NOMO-1 treated with DMSO at 0.1 percent for 48 hours (cell line): Measurements from ENCODE around the gene SBSN.
A peak's percentile ranks its signal among the peaks of the same experiment; 100 is the strongest.

Experiments
- DNase-seq: peaks from one replicate; lab custom pipeline; 2025; ENCODE audit not compliant: unreplicated experiment; lab: John Stamatoyannopoulos, UW

The SBSN gene

GRCh38 chr19:35555301-35556005 is 27.3 kb upstream of the SBSN start:
- no peak for DNase-seq

- DNase-seq, result no peak
Observed at GRCh38 chr19:35554076-35554475, 26.0 kb upstream of the SBSN start.

DNA sequence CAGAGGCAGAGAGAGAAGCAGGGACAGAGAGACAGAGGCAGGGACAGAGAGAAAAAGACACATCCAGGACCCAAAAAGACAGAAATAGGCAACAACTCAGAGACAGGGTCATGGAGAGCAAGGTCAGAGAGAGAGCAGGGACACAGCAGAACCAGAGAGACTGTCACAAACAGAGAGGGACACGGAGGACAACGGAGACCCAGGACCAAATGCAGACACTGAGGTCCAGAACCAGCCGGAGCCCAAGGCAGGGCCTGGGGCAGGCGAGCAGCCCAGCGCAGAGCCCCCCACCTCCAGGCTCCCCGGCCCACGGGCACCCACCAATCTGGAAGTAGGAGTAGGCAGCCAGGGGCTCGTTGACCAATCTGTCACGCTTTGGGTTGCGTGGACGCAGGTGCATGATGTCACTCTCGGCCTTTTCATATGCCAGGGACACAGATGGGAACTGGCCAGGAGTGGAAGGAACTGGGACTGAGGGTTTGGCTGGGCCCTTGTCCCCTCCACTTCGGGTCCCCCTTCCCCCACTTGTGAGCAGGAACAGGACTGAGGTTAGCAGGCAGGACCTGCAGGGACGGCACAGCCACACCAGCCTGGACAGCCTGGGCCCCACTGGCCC is 25.4 kb upstream of the SBSN start:
- no peak for DNase-seq

GRCh38 chr19:35552534-35553384 is 24.6 kb upstream of the SBSN start:
- no peak for DNase-seq

GRCh38 chr19:35551091-35551810 is 23.1 kb upstream of the SBSN start:
- no peak for DNase-seq

GRCh38 chr19:35549879-35550523 is 21.9 kb upstream of the SBSN start:
- no peak for DNase-seq

DNA sequence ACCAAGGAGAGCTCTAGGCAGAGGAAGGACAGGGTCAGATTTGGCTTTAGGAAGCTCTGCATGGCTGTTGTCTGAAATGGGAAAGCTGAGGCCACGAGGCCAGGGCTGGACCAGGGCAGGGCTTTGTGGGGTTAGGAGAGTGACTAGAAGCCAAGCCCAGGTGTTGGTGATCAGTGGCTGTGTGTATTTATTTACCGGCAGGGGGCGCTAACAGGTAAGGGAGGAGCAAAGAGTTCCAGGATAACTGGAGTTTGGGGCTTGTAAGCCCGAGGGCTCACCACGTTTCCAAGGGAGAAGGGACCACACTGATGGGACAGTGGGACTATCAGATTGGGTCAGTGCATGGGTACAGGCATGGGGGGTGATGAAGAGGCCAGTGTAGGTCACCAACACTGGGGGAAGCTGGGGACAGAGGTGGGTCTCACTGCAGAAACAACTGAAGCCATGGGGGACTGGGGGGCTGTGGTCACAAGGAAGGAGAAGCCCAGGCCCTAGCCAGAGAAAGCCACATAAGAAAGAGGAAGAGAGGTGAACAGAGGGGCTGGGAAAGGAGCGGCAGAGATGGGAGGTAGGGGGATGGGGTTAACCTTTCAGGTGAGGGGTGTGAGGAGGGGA is 21.2 kb upstream of the SBSN start:
- DNase-seq, result peak; percentile 56

- no peak for DNase-seq
Observed at GRCh38 chr19:35546532-35546931, 18.4 kb upstream of the SBSN start.

DNA sequence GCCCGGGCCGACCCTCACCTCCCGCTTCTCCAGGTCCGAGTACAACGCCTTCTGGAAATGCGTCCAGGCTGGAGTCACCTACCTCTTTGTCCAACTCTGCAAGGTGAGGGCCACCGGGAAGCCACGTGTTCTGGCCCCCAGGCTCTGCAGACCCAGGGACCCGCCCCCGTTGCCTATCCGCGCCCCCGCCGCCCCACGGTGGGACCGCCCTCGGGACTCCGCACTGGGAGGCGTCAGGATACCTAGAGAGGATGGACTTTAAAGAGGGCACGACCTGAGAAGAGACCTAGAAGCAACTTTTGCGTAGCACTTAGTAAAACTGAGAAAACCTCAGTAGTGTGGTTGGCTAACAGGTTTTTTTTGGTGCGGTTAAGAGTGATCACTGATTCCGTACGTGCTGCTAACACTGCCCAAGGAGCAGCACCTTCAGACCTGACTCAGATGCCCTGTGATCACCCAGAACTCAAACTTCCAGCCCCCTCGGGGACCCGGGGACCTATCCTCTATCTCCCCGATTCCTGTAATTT is 17.8 kb upstream of the SBSN start:
- DNase-seq, result peak; percentile 12

GRCh38 chr19:35545001-35545854 is 17.1 kb upstream of the SBSN start, which contains the start of gene TMEM147:
TMEM147 (plus strand) TSS chr19:35545626; CDS start chr19:35545740, 114 bp downstream.
- DNase-seq, result peak; percentile 87

DNA sequence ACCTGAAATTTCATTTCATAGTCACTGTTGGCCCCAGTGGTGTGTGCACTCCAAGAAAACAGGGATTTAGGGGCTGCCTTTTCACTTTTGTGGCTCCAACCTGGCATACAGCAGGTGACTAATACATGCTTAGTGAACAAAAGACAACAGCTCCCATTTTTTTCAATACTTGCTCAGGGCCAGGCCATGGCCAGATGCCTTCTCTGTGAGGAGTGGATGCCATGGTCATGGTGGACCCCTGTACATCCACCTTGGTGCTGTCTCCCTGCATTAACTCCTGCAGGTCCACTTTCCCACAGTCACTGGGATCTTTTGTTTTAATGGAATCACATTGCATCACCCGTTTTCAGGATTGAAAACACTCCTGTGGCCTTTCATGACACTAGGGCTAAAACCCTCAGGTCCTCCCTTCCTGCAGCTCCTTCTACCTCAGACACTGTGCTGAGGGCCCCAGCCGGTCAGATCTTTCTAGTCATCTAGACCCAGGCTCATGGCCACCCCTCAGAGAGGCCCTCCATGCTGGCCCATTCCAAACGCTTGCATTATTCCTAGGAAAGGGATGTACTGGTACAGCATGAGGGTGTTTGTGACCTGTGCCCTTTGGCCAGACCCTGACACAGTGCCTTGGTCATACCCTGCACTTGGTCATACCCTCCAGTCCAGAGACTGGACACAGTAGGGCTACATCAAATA is 16.1 kb upstream of the SBSN start:
- DNase-seq, result no peak

GRCh38 chr19:35543280-35544109 is 15.4 kb upstream of the SBSN start:
- no peak for DNase-seq

- DNase-seq, result no peak
Observed at GRCh38 chr19:35542209-35542608, 14.1 kb upstream of the SBSN start.

DNA sequence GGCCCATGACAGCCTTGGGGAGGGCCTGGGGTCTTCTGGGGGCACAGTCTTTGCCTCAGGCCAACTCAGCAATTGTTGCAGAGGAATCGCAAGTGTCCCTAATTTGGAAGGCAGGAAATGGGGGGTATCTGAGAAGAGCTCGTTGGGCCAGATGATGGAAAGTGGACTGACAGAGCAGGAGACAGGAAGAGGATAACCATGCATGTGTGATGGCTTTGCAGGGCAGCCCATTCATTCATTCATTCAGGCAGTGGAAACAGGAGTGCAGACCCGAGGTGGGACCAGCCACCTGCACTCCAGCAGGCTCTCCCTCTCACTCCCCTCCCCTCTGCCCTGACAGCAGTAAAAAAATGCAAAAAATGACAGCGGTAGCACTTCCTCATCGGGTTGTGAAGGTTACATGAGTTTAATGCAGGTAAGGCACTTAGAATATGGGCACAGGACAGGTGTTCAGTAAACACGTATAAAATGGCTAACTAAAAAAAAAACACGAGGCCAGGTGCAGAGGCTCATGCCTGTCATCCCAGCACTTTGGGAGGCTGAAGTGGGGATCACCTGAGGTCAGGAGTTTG is 12.3 kb upstream of the SBSN start:
- DNase-seq, result no peak

DNA sequence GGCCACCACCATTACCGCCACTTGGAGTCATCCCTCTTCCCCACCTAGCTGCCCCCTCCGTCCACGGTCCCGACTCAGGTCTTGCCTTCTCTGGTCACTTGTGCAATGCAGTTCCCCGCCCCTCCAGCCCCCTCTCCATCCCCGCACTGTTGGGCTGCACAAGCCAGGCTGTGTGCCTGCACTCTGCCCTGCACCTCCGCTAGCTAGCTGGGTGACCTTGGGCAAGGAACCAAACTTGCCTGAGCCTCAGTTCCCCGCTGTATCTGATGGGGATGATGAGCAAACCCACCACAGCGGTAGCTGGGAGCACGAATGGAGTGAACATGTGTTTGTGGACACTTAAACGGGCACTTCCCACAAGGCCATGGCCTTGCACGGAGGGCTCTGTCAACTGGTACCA is 11.7 kb upstream of the SBSN start:
- no peak for DNase-seq

GRCh38 chr19:35539314-35539713 is 11.2 kb upstream of the SBSN start:
- DNase-seq, result no peak

DNA sequence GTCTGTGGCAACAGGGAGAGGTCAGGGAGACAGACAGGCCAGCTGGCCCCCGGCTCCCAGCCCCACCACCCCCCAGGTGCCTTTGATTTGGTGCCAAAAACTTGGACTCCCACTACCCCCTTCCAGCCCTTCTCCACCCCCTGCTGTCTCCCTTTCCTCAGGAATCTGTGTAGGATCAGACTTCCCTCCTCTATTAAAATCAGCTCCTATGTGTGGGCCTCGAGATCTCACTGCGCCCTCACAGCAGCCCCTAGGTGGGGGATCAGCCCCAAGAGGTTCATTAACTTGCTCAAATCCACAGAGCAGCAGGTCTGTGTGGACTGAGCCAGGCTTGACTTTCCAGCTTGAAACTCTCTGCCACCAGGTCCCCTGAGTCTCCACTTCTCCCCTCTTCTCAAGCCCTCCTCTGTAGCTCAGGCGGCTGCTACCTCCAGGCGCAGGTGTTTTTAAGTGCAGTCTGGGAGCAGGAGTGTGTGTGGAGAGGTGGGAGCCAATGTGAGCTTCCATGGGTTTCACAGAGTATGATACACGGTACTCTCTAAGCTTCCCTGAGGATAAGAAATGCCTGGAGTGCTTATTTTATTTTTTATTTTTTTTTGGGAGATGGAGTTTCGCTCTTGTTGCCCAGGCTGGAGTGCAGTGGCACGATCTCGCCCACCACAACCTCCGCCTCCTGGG is 6.8 kb upstream of the SBSN start:
- no peak for DNase-seq
